ENCODE results near the gene ERP27.
A peak's percentile ranks its signal among the peaks of the same experiment; 100 is the strongest.

The ERP27 gene

DNA sequence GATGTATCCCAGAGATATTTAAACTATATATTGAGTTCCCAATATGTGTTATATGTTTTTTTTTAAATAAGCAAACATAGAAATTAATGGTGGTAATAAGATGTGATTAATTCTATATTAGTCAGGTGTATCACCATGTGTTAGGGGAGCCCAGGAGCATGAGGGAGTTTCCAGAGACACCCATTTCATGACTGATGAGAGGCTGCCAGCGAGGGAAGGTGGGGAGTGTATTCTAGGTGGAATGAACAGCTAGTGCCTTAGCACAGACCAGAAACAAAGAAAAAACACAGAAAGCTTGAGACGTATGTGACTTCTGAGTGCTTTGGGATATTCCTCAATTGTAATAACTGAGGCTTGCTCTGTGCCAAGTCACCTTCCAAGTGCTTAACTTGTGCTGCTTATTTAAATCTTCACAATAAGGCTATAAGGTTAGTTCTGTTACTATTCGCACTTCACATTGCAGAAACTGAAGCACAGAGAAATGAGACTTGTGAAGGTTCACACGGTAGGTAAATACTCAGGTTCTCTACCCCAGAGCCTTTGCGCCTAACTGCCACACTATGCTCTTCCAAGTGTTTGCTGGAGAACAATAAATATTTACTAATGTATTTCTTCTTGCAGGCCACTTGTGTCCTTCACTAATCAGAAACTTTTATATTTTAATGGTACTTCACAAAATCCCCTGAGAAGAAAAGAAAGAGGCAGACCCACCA lies 34.8 kb downstream of the ERP27 start:
- no peak for DNase-seq (ENCODE audit: low read depth in 3 of 3)

GRCh38 chr12:14902465-14902864 lies 35.9 kb downstream of the ERP27 start:
- no peak for DNase-seq (ENCODE audit: low read depth in 3 of 3)

DNA sequence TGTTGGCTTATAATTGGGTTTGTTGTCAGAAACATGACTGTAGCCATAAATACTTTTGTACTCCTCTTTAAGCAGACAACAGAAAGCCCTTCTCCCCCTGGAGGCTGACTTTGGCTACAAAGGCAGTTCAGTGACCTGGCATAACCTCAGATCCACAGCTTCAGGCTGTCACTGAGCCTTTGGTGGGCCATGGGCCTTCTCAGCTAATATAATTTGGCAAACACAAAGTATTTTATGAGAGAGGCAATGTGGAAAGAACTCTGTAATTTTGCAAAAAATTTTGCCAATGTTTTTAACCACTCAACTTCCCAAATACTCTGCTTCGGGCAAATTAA lies 37.1 kb downstream of the ERP27 start:
- no peak for DNase-seq (ENCODE audit: low read depth in 3 of 3)

DNA sequence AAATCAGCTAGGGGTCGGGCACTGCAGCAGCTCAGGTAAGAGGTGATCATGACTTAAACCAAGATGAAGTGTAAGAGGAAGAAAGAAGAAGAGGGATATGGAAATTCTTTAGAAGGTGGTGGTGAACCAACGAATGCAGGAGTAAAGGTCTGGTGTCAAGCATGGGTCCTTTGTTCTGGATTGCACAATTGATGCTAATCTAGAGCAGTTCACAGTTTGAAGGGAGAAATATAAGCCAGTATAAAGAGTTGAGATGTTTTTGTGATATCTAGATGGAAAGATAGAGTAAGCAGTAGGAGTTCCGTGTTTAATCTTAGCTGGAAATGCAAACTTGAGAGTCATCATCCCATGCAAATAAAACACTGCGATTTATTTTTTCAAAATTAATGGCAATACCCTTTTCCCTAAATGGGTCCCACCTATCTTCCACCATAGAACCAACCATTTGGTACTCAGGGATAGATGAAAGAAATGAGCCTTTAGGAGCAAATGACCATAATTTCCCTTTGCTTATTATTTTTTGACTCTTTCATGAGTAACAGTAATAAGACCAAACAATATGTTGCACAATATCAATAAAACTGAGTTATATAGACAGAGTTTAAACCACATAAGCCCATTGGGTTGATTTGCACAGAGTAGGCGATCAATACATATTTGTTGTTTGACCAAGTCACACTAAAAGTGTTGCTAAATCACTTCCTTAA lies 37.7 kb downstream of the ERP27 start:
- DNase-seq (ENCODE audit: low read depth in 3 of 3): no peak

DNA sequence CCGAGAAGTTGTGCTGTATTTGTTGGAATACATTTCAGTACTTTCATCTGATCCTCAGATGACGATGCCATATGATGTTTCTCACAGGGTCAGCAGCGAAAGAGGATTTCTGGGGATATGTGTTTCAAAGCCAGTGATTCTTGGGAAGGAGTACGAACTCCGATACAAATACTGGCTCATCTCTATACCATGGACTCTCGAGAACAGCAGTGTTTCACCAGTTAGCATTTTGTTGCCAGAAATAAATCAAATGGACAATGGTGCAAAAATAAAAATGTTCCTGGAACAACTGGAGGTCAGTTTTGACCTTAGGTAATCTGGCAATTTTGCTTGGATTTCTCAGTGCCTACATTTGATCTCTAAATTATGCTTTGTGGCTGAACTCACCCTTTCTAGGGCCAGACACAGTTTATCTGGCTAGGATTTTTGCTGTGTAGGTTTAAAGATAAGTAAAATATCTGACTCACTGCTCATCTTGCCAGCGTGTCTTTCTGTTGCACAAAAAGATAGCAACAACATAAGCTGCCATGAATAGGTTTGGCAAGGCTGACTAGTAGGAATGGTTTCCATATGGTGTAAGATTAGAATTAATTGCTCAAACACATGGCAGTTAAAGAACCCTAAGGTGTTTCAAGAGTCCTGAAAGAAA lies 41.7 kb downstream of the ERP27 start:
- DNase-seq (ENCODE audit: low read depth in 3 of 3): no peak

DNA sequence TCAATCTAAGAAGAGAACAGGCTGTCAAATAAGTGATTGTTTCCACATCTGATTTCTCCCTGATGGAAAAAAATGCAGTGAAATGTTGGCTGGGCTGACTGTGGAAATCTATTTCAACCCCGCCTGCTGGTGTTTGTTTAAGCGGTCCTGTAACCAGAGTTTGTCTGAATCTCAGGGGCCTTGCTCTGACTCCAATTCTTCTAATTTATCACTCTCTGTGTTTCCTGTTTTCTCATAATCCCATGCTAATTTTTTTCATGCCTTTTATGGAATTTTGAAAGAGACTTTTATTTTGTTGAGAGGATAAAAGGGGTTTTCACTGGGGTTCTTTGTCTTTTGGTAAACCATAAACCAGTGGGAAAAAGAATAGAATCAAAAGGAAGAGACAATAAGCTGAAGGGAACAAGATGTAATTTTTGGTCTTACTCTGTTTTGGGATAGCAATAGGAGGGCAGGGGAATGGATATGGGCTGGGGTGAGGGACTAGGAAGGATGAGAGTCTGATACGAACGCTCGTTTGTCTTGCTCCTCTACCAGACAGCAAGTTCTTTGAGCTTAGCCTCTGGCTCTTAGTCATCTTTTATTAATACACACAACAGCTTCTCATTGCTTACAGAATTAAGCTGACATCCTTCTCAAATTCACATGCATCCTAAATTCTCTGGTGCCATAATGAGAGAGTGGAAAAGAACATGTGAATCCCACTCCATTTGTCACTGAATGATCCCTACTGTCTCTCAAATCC lies 44.7 kb downstream of the ERP27 start:
- no peak for DNase-seq (ENCODE audit: low read depth in 3 of 3)

- no peak for DNase-seq (ENCODE audit: low read depth in 3 of 3)
Observed at GRCh38 chr12:14892726-14893505, 45.4 kb downstream of the ERP27 start.

- no peak for DNase-seq (ENCODE audit: low read depth in 3 of 3)
Observed at GRCh38 chr12:14890701-14891100, 47.6 kb downstream of the ERP27 start.

DNA sequence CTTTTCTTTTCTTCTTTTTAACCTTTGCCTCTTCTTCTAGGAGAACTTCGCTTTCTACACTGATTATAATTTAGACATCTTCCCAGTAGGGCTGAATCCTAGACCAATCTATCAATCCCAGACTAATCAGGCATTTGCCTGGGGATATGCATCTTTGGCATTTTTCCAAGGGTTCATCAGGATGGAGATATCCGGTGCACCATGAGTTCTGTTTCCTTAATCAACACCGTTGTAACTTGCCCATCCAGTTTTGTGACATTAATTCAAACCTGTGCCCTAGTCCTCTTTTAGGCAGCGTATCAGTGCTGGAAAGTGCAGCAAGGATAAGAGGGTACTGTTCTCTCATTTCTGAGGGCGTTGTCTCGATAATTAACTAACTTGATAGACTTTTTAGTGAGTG lies 52.1 kb downstream of the ERP27 start:
- no peak for DNase-seq (ENCODE audit: low read depth in 3 of 3)

DNA sequence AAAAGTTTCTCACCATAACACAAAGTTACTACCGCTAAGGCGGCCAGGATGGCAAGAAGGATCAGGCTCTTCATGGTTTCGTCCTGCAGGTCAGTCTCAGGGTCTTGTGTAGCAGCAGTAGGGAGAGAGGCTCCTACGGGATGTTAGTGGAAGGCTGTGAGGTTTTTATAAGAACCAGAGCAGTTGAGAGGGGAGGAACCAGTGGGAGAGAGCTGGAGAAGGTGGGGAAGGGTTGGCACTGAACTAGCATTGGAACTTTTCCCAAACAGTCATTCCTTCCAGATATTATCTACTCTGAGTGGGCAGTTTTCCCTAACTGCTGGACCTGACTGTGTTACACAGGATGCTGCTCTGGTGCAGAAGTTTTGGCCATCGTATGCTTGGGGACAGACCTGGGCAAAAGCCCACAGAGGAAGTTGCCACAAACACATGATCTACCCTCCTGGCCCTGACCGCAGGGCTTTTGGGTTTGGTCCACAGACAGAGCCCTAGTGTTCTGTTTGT lies 52.6 kb downstream of the ERP27 start, which contains the start of gene MGP:
TSS of gene MGP (minus strand) at position 137 of the 504 bp plus-strand sequence. CDS start at position 74, 63 bp downstream.
- DNase-seq (ENCODE audit: low read depth in 3 of 3): no peak

- DNase-seq (ENCODE audit: low read depth in 3 of 3): peak; percentile 45 to 63 (median 56)
Observed at GRCh38 chr12:14884458-14884878, 53.9 kb downstream of the ERP27 start.

DNA sequence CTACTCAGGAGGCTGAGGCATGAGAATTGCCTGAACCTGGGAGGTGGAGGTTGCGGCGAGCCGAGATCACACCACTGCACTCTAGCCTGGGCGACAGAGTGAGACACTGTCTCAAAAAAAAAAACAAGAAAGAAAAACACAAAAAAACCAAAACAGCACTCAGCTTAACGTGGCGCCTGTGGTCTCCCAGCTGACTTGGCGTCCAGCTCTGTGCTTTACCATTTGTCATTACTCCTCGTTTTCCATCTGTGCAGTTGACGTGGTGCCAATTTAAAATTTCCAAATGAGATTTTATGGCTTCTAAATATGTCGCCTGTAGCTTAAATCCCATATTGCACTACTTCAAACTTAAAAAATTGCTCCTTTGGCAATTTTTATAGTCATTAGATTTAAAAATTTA lies 54.7 kb downstream of the ERP27 start:
- DNase-seq (ENCODE audit: low read depth in 3 of 3): no peak

DNA sequence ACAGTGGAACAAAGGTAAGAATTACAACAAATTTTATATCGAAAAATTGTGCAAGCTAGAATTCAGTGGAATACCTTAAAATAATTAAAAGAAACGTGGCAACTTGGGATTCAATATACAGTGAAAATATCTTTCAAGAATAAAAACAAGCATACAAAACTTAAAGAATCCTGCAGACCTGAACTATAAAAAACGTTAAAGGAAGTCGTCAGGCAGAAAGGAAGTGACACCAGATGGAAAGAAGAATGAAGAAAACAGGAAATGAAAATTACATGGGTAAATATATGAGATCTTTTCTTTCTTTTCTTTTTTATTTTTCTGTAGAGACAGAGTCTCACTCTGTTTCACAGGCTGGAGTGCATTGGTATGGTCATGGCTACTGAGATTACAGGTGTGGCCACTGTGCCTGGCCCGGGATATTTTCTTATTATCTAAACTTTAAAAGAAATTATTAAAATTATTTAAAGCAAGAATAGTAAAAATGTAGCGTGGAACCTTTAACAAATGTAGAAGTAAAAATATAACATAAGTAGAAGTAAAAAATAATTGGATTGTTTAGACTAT lies 57.4 kb downstream of the ERP27 start:
- no peak for DNase-seq (ENCODE audit: low read depth in 3 of 3)

GRCh38 chr12:14879222-14879933 lies 59.0 kb downstream of the ERP27 start:
- DNase-seq (ENCODE audit: low read depth in 3 of 3): no peak

GRCh38 chr12:14878488-14878887 lies 59.8 kb downstream of the ERP27 start:
- no peak for DNase-seq (ENCODE audit: low read depth in 3 of 3)

- DNase-seq (ENCODE audit: low read depth in 3 of 3): no peak
Observed at GRCh38 chr12:14876833-14877232, 61.5 kb downstream of the ERP27 start.

GRCh38 chr12:14874882-14875281 lies 63.5 kb downstream of the ERP27 start:
- no peak for DNase-seq (ENCODE audit: low read depth in 3 of 3)

GRCh38 chr12:14873440-14874185 lies 64.7 kb downstream of the ERP27 start:
- no peak for DNase-seq (ENCODE audit: low read depth in 3 of 3)

- DNase-seq (ENCODE audit: low read depth in 3 of 3): no peak
Observed at GRCh38 chr12:14871886-14872285, 66.5 kb downstream of the ERP27 start.

DNA sequence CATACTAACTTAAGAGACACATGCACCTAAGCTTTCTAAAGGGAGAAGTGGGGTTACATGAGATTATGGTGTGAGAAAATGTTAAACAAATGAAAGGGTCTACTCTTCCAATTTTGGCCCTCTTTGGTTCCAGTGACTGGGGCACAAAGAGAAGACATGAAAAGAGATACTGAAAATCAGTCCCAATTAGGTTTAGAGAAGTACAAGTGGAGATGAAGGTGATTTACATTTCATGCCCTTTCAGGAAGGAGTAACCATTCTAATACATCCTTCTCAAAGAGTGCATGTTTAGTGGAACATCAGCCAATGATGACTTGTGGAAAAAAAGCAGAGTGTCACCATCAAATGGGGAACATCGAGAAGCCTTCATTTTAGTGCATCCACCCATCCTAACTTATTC lies 67.1 kb downstream of the ERP27 start:
- no peak for DNase-seq (ENCODE audit: low read depth in 3 of 3)
